ENCODE data around the gene PMS1. TPM values are rescaled to one million over a fixed set of nuclear protein-coding genes. Genes with fewer than 3 reads are reported as not detected.

PMS1 gene
- total RNA-seq = 10 to 100 TPM; 25.5 to 29.2 TPM

GRCh38 chr2:189783927-189784867 is at the start of gene PMS1, which contains the start of gene ORMDL1:
PMS1 (plus strand) TSS chr2:189784450; CDS start chr2:189791810, 7,360 bp downstream.
ORMDL1 (minus strand) TSS chr2:189784339; CDS start chr2:189782595, 1,744 bp downstream.

GRCh38 chr2:189762551-189763298 is 21.5 kb upstream of the PMS1 start, which contains the start of gene OSGEPL1:
OSGEPL1 (minus strand) TSS chr2:189762792; CDS start chr2:189761640, 1,152 bp downstream.

Other genes starting within 250 kb of the PMS1 start
- gene SLC40A1, start 203.7 kb upstream of the PMS1 start, total RNA-seq = 10 to 100 TPM in 1 of 2 experiments, 1 to 10 TPM in 1; 9.6 to 11.9 TPM
- gene ASNSD1, start 123.0 kb upstream of the PMS1 start, total RNA-seq = 10 to 100 TPM; 35.6 to 36.1 TPM
- 1 to 10 TPM; 5.9 to 6.6 TPM for gene ANKAR, start 109.8 kb upstream of the PMS1 start, total RNA-seq
- 1 to 10 TPM; 6.9 to 7.0 TPM for gene OSGEPL1, start 21.7 kb upstream of the PMS1 start, total RNA-seq
- 10 to 100 TPM; 85.1 to 94.9 TPM for gene ORMDL1, start 111 bp upstream of the PMS1 start, total RNA-seq

All from activated naive CD4-positive, alpha-beta T cell treated with anti-CD3 and anti-CD28 coated beads, Interleukin-2, amount 10 ng/mL, durations not matched to agents 5 hours and 36 hours (primary cell).